ENCODE measurements around the gene DCAF15.

DCAF15 gene

GRCh38 chr19:13959141-13959961, 7.0 kb downstream of the DCAF15 start:
- no peak for DNase-seq (ENCODE audit: low read depth)
- no peak for TF ChIP-seq CTCF (IDR thresholded peaks at IDR 0.05; ENCODE audit: insufficient read depth, low read depth, low read length, missing control alignments)
- no peak overlapping the region for H3K4me3 ChIP-seq (ENCODE audit: low read length)

GRCh38 chr19:13959962-13960862, 7.9 kb downstream of the DCAF15 start:
- peak; percentile 22 for TF ChIP-seq CTCF (IDR thresholded peaks at IDR 0.05; ENCODE audit: insufficient read depth, low read depth, low read length, missing control alignments)
- no peak overlapping the region for H3K4me3 ChIP-seq (ENCODE audit: low read length)
- no peak for DNase-seq (ENCODE audit: low read depth)

- TF ChIP-seq CTCF (IDR thresholded peaks at IDR 0.05; ENCODE audit: insufficient read depth, low read depth, low read length, missing control alignments) = peak; percentile 19
- no peak for DNase-seq (ENCODE audit: low read depth)
- H3K4me3 ChIP-seq (ENCODE audit: low read length) = no peak overlapping the region
Observed at GRCh38 chr19:13960863-13961784, 8.8 kb downstream of the DCAF15 start.

GRCh38 chr19:13961826-13962698, 9.8 kb downstream of the DCAF15 start:
- no peak for DNase-seq (ENCODE audit: low read depth)
- no peak for TF ChIP-seq CTCF (IDR thresholded peaks at IDR 0.05; ENCODE audit: insufficient read depth, low read depth, low read length, missing control alignments)

GRCh38 chr19:13962699-13963602, 10.6 kb downstream of the DCAF15 start:
- no peak for TF ChIP-seq CTCF (IDR thresholded peaks at IDR 0.05; ENCODE audit: insufficient read depth, low read depth, low read length, missing control alignments)
- no peak for DNase-seq (ENCODE audit: low read depth)

More at GRCh38 chr19:13961826-13962698, 9.8 kb downstream of the DCAF15 start:
- no peak overlapping the region for H3K4me3 ChIP-seq (ENCODE audit: low read length)

More at GRCh38 chr19:13962699-13963602, 10.6 kb downstream of the DCAF15 start:
- H3K4me3 ChIP-seq (ENCODE audit: low read length) = no peak overlapping the region

Data from epithelial cell of esophagus (primary cell).